ENCODE results near the gene FZD8. TPM values are rescaled to one million over a fixed set of nuclear protein-coding genes. Genes with fewer than 3 reads are reported as not detected.

The FZD8 gene
- total and polyA plus RNA-seq, 4 donors: 0.25 to 5.4 (median 3.0) TPM

- TF ChIP-seq YY1 (IDR thresholded peaks at IDR 0.05) (no peak), ZBTB33 (IDR thresholded peaks at IDR 0.05) (no peak), MAX (IDR thresholded peaks at IDR 0.05) (no peak), FOXA1 (IDR thresholded peaks at IDR 0.05) (no peak), TAF1 (conservative IDR thresholded peaks at IDR 0.05) (no peak), REST (IDR thresholded peaks at IDR 0.05) (no peak), FOXA2 (IDR thresholded peaks at IDR 0.05) (no peak), HNF4A (conservative IDR thresholded peaks at IDR 0.05) (no peak), CTCF (IDR thresholded peaks at IDR 0.05; ENCODE audit: low read depth, low read length, missing input control) (no peak), SP1 (IDR thresholded peaks at IDR 0.05) (no peak), ATF3 (IDR thresholded peaks at IDR 0.05) (no peak), EGR1 (IDR thresholded peaks at IDR 0.05; ENCODE audit: low read depth in 2 of 2) (no peak), RAD21 (IDR thresholded peaks at IDR 0.05) (no peak)
- H3K4me1 ChIP-seq (ENCODE audit: control insufficient read depth in 4 of 4, insufficient read depth in 4 of 4, low read length in 3 of 4): peaks cover 11 to 39% (median 27%) of the 10 kb centered on the region in 4 donors
- H3K4me3 ChIP-seq (ENCODE audit: low read depth in 1 of 3, low read length in 3 of 3): peak overlapping the region in 1 of 3 donors; percentile 3
- no peak for DNase-seq (ENCODE audit: low spot score)
- no peaks in the 10 kb centered on the region for H3K9me3 ChIP-seq (ENCODE audit: control insufficient read depth in 4 of 4, low read length in 3 of 4)
- no peaks in the 10 kb centered on the region for H3K27me3 ChIP-seq (ENCODE audit: control insufficient read depth in 4 of 4, insufficient read depth in 4 of 4, low read length in 3 of 4)
- H3K27ac ChIP-seq (ENCODE audit: low read depth in 1 of 2, low read length in 2 of 2): no peak overlapping the region
- WGBS: 54% methylated on average over 57 of the region's 57 CpGs
- no peak overlapping the region for H3K9ac ChIP-seq (ENCODE audit: low read depth in 1 of 2, low read length in 2 of 2)
- peaks cover 0 to 3% (median 0%) of the 10 kb centered on the region in 4 donors for H3K36me3 ChIP-seq (ENCODE audit: control insufficient read depth in 4 of 4, insufficient read depth in 3 of 4, low read depth in 1 of 4, low read length in 3 of 4)
Observed at GRCh38 chr10:35639021-35639727, 2.9 kb downstream of the FZD8 start.

- DNase-seq (ENCODE audit: low spot score): no peak
- WGBS: 93% methylated on average over 4 of the region's 4 CpGs
- Histone ChIP-seq H3K4me3 (ENCODE audit: low read depth in 1 of 3, low read length in 3 of 3) (no peak overlapping the region), H3K36me3 (ENCODE audit: control insufficient read depth in 4 of 4, insufficient read depth in 3 of 4, low read depth in 1 of 4, low read length in 3 of 4) (peaks cover 0 to 3% (median 0%) of the 10 kb centered on the region in 4 donors), H3K27me3 (ENCODE audit: control insufficient read depth in 4 of 4, insufficient read depth in 4 of 4, low read length in 3 of 4) (no peaks in the 10 kb centered on the region), H3K4me1 (ENCODE audit: control insufficient read depth in 4 of 4, insufficient read depth in 4 of 4, low read length in 3 of 4) (peaks cover 9 to 29% (median 20%) of the 10 kb centered on the region in 4 donors), H3K9me3 (ENCODE audit: control insufficient read depth in 4 of 4, low read length in 3 of 4) (no peaks in the 10 kb centered on the region), H3K9ac (ENCODE audit: low read depth in 1 of 2, low read length in 2 of 2) (no peak overlapping the region), H3K27ac (ENCODE audit: low read depth in 1 of 2, low read length in 2 of 2) (no peak overlapping the region)
- TF ChIP-seq RXRA (IDR thresholded peaks at IDR 0.05) (no peak), HNF4G (IDR thresholded peaks at IDR 0.05) (no peak), FOXA2 (IDR thresholded peaks at IDR 0.05) (no peak), EGR1 (IDR thresholded peaks at IDR 0.05; ENCODE audit: low read depth in 2 of 2) (no peak), YY1 (IDR thresholded peaks at IDR 0.05) (no peak), FOXA1 (IDR thresholded peaks at IDR 0.05) (no peak), ATF3 (IDR thresholded peaks at IDR 0.05) (no peak), GABPA (IDR thresholded peaks at IDR 0.05 in 1 of 2, conservative IDR thresholded peaks at IDR 0.05 in 1 of 2) (no peak), RAD21 (IDR thresholded peaks at IDR 0.05) (no peak), MAX (IDR thresholded peaks at IDR 0.05) (no peak)
Observed at GRCh38 chr10:35638101-35638500, 4.0 kb downstream of the FZD8 start.

Measured in liver (tissue), 9 donors.